Activated naive CD8-positive, alpha-beta T cell treated with anti-CD3 and anti-CD28 coated beads, Interleukin-2, amount 10 ng/mL, durations not matched to agents 7 days and 5 days (primary cell): ENCODE results near the gene CNKSR2. TPM values are rescaled to one million over a fixed set of nuclear protein-coding genes. Genes with fewer than 3 reads are reported as not detected.
"Not testable (repeated sequence)": the region's sequence is repeated elsewhere in the genome, so short reads cannot be mapped to it uniquely, and the experiment has no call there.

Experiments
- ATAC-seq: fragments of 150-1000 bp; cut with Tn5 transposase; one replicate; pipeline ENCODE4 v1.10.0; 2021; ENCODE audit warnings: low read depth, moderate library complexity
- POLR2A ChIA-PET: fragments of 350-600 bp; sonication (Branson Sonifier 250); formaldehyde crosslinking; loops from one replicate; lab custom pipeline; 2021; ENCODE audit warnings: antibody characterized with exemption; lab: Charles Lee
- DNase-seq: peaks from one replicate; pipeline ENCODE4 v3.0.0; 2021
- H3K27ac Mint-ChIP-seq: one replicate; pipeline ENCODE4 v1.8.0; 2022; ENCODE audit warnings: mild to moderate bottlenecking, mixed read lengths
- H3K27me3 Mint-ChIP-seq: one replicate; pipeline ENCODE4 v1.8.0; 2022; ENCODE audit warnings: mild to moderate bottlenecking, moderate library complexity, mixed read lengths
- H3K36me3 Mint-ChIP-seq: one replicate; pipeline ENCODE4 v1.8.0; 2021; ENCODE audit warnings: mild to moderate bottlenecking, mixed read lengths
- H3K4me1 Mint-ChIP-seq: one replicate; pipeline ENCODE4 v1.8.0; 2021; ENCODE audit warnings: mixed read lengths
- H3K4me3 Mint-ChIP-seq: one replicate; pipeline ENCODE4 v1.8.0; 2022; ENCODE audit warnings: mild to moderate bottlenecking, moderate library complexity, mixed read lengths
- H3K9me3 Mint-ChIP-seq: one replicate; pipeline ENCODE4 v1.8.0; 2021; ENCODE audit warnings: mixed read lengths
- total RNA-seq, 2 experiments: library from RNA; stranded (reverse); gene quantifications; one replicate each; pipeline ENCODE4 v1.2.3, GENCODE V29; 2021

Gene CNKSR2
- total RNA-seq, 2 experiments from 2014 or later = 9.0 to 9.2 TPM

- POLR2A ChIA-PET = no interaction called here
- Mint-ChIP-seq H3K27ac (no peak overlapping the region), H3K9me3 (no peaks in the 10 kb centered on the region), H3K4me3 (no peak overlapping the region), H3K36me3 (no peaks in the 10 kb centered on the region), H3K4me1 (no peaks in the 10 kb centered on the region), H3K27me3 (no peaks in the 10 kb centered on the region)
- no peak for ATAC-seq
- peak; percentile 22 for DNase-seq
These were observed 105.6 kb downstream of the CNKSR2 start for GRCh38 chrX:21479695-21480270.

GRCh38 chrX:21481761-21482160 lies 107.5 kb downstream of the CNKSR2 start:
- Mint-ChIP-seq H3K27ac (no peak overlapping the region), H3K36me3 (no peaks in the 10 kb centered on the region), H3K4me1 (no peaks in the 10 kb centered on the region), H3K27me3 (no peaks in the 10 kb centered on the region), H3K4me3 (no peak overlapping the region), H3K9me3 (no peaks in the 10 kb centered on the region)
- POLR2A ChIA-PET = no interaction called here
- DNase-seq (no peak), ATAC-seq (no peak)

- H3K36me3 Mint-ChIP-seq = not testable (repeated sequence)
These were observed 109.8 kb downstream of the CNKSR2 start for GRCh38 chrX:21484051-21484450.

GRCh38 chrX:21487832-21488231 lies 113.6 kb downstream of the CNKSR2 start:
- no peaks in the 10 kb centered on the region for H3K9me3 Mint-ChIP-seq
- H3K4me3 Mint-ChIP-seq = no peak overlapping the region
- H3K36me3 Mint-ChIP-seq = no peaks in the 10 kb centered on the region
- no peak overlapping the region for H3K27ac Mint-ChIP-seq
- no peaks in the 10 kb centered on the region for H3K4me1 Mint-ChIP-seq
- no peak for ATAC-seq
- H3K27me3 Mint-ChIP-seq = no peaks in the 10 kb centered on the region
- POLR2A ChIA-PET = no interaction called here
- DNase-seq = no peak

More at GRCh38 chrX:21484051-21484450, 109.8 kb downstream of the CNKSR2 start:
- H3K27me3 Mint-ChIP-seq, H3K9me3 Mint-ChIP-seq, H3K4me1 Mint-ChIP-seq, ATAC-seq, H3K4me3 Mint-ChIP-seq, POLR2A ChIA-PET, H3K27ac Mint-ChIP-seq, DNase-seq: not testable (repeated sequence)

- Mint-ChIP-seq H3K9me3 (no peaks in the 10 kb centered on the region), H3K27me3 (no peaks in the 10 kb centered on the region), H3K4me1 (no peaks in the 10 kb centered on the region), H3K27ac (no peak overlapping the region), H3K36me3 (no peaks in the 10 kb centered on the region), H3K4me3 (no peak overlapping the region)
- POLR2A ChIA-PET = no interaction called here
- DNase-seq (no peak), ATAC-seq (no peak)
These were observed 116.1 kb downstream of the CNKSR2 start for GRCh38 chrX:21490341-21490740.

GRCh38 chrX:21493226-21493830 lies 119.1 kb downstream of the CNKSR2 start:
- no peaks in the 10 kb centered on the region for H3K36me3 Mint-ChIP-seq
- H3K4me3 Mint-ChIP-seq = no peak overlapping the region
- H3K27me3 Mint-ChIP-seq = no peaks in the 10 kb centered on the region
- H3K9me3 Mint-ChIP-seq = no peaks in the 10 kb centered on the region
- H3K4me1 Mint-ChIP-seq = no peaks in the 10 kb centered on the region
- no peak overlapping the region for H3K27ac Mint-ChIP-seq
- POLR2A ChIA-PET = no interaction called here
- DNase-seq = no peak
- no peak for ATAC-seq

- H3K4me1 Mint-ChIP-seq = no peaks in the 10 kb centered on the region
- POLR2A ChIA-PET = no interaction called here
These were observed 129.4 kb downstream of the CNKSR2 start for GRCh38 chrX:21503593-21503992.

GRCh38 chrX:21509912-21510311 lies 135.7 kb downstream of the CNKSR2 start:
- Mint-ChIP-seq H3K27me3 (no peaks in the 10 kb centered on the region), H3K9me3 (no peaks in the 10 kb centered on the region), H3K27ac (no peak overlapping the region), H3K4me3 (no peak overlapping the region), H3K36me3 (no peaks in the 10 kb centered on the region), H3K4me1 (no peaks in the 10 kb centered on the region)
- DNase-seq = no peak
- ATAC-seq = no peak
- POLR2A ChIA-PET = no interaction called here

More at GRCh38 chrX:21503593-21503992, 129.4 kb downstream of the CNKSR2 start:
- no peak overlapping the region for H3K4me3 Mint-ChIP-seq
- H3K36me3 Mint-ChIP-seq = no peaks in the 10 kb centered on the region
- H3K27me3 Mint-ChIP-seq = no peaks in the 10 kb centered on the region
- no peaks in the 10 kb centered on the region for H3K9me3 Mint-ChIP-seq
- no peak overlapping the region for H3K27ac Mint-ChIP-seq
- ATAC-seq (no peak), DNase-seq (no peak)

- POLR2A ChIA-PET = no interaction called here
- no peaks in the 10 kb centered on the region for H3K27me3 Mint-ChIP-seq
- H3K9me3 Mint-ChIP-seq = no peaks in the 10 kb centered on the region
- DNase-seq (no peak), ATAC-seq (no peak)
- no peak overlapping the region for H3K4me3 Mint-ChIP-seq
- no peak overlapping the region for H3K27ac Mint-ChIP-seq
- H3K4me1 Mint-ChIP-seq = no peaks in the 10 kb centered on the region
- H3K36me3 Mint-ChIP-seq = peaks cover 1% of the 10 kb centered on the region
These were observed 149.8 kb downstream of the CNKSR2 start for GRCh38 chrX:21524008-21524407.

GRCh38 chrX:21528076-21528475 lies 153.9 kb downstream of the CNKSR2 start:
- no peak for DNase-seq
- Mint-ChIP-seq H3K27ac (no peak overlapping the region), H3K36me3 (peaks cover 1% of the 10 kb centered on the region), H3K9me3 (no peaks in the 10 kb centered on the region), H3K27me3 (no peaks in the 10 kb centered on the region), H3K4me3 (no peak overlapping the region), H3K4me1 (no peaks in the 10 kb centered on the region)
- POLR2A ChIA-PET = no interaction called here
- ATAC-seq = no peak

GRCh38 chrX:21529771-21530170 lies 155.6 kb downstream of the CNKSR2 start:
- POLR2A ChIA-PET = no interaction called here
- DNase-seq (no peak), ATAC-seq (no peak)
- H3K4me1 Mint-ChIP-seq = no peaks in the 10 kb centered on the region
- H3K4me3 Mint-ChIP-seq = no peak overlapping the region
- H3K36me3 Mint-ChIP-seq = peaks cover 3% of the 10 kb centered on the region
- no peaks in the 10 kb centered on the region for H3K9me3 Mint-ChIP-seq
- no peak overlapping the region for H3K27ac Mint-ChIP-seq
- no peaks in the 10 kb centered on the region for H3K27me3 Mint-ChIP-seq

- H3K4me3 Mint-ChIP-seq, H3K9me3 Mint-ChIP-seq, POLR2A ChIA-PET, ATAC-seq, H3K4me1 Mint-ChIP-seq, DNase-seq, H3K27ac Mint-ChIP-seq, H3K27me3 Mint-ChIP-seq, H3K36me3 Mint-ChIP-seq: not testable (repeated sequence)
These were observed 170.4 kb downstream of the CNKSR2 start for GRCh38 chrX:21544642-21545041.

GRCh38 chrX:21559417-21559816 lies 185.2 kb downstream of the CNKSR2 start:
- Mint-ChIP-seq H3K4me3 (no peak overlapping the region), H3K27ac (no peak overlapping the region), H3K36me3 (peaks cover 6% of the 10 kb centered on the region), H3K4me1 (no peaks in the 10 kb centered on the region), H3K9me3 (no peaks in the 10 kb centered on the region), H3K27me3 (no peaks in the 10 kb centered on the region)
- DNase-seq (no peak), ATAC-seq (no peak)
- POLR2A ChIA-PET = no interaction called here

- H3K36me3 Mint-ChIP-seq = peaks cover 11% of the 10 kb centered on the region
- no peaks in the 10 kb centered on the region for H3K9me3 Mint-ChIP-seq
- no peak overlapping the region for H3K4me3 Mint-ChIP-seq
- no peaks in the 10 kb centered on the region for H3K4me1 Mint-ChIP-seq
- no peak for DNase-seq
- H3K27me3 Mint-ChIP-seq = no peaks in the 10 kb centered on the region
- H3K27ac Mint-ChIP-seq = no peak overlapping the region
- POLR2A ChIA-PET = no interaction called here
- no peak for ATAC-seq
These were observed 190.8 kb downstream of the CNKSR2 start for GRCh38 chrX:21565025-21565424.
